Measurements from ENCODE around the gene NTN4. TPM values are rescaled to one million over a fixed set of nuclear protein-coding genes. Genes with fewer than 3 reads are reported as not detected.

The NTN4 gene
- polyA plus RNA-seq, 1 experiment: 582 TPM

- no peak for DNase-seq (ENCODE audit: low read depth)
- H3K27me3 ChIP-seq (ENCODE audit: control insufficient read depth, insufficient read depth, low read length): no peaks in the 10 kb centered on the region
- H3K36me3 ChIP-seq (ENCODE audit: control insufficient read depth, insufficient read depth, low read length): no peaks in the 10 kb centered on the region; the same call in 1 of the 2 replicates
- TF ChIP-seq CTCF (IDR thresholded peaks at IDR 0.05; ENCODE audit: insufficient read depth, low read depth, low read length): no peak
- ChIA-PET CTCF (no interaction called here), POLR2A (no interaction called here)
- H3K4me3 ChIP-seq (ENCODE audit: low read depth, low read length): no peak overlapping the region
These were observed 70.4 kb downstream of the NTN4 start for GRCh38 chr12:95720146-95720545.

GRCh38 chr12:95718772-95719171, 71.8 kb downstream of the NTN4 start:
- no peak for TF ChIP-seq CTCF (IDR thresholded peaks at IDR 0.05; ENCODE audit: insufficient read depth, low read depth, low read length)
- H3K36me3 ChIP-seq (ENCODE audit: control insufficient read depth, insufficient read depth, low read length): no peaks in the 10 kb centered on the region; the same call in 1 of the 2 replicates
- CTCF ChIA-PET: interaction anchor here (1.8 kb wide), 1 partner anchor 13 kb away, joined by 5 read pairs; no protein-coding TSS in a partner anchor
- no peak overlapping the region for H3K4me3 ChIP-seq (ENCODE audit: low read depth, low read length)
- POLR2A ChIA-PET: no interaction called here
- no peaks in the 10 kb centered on the region for H3K27me3 ChIP-seq (ENCODE audit: control insufficient read depth, insufficient read depth, low read length)
- DNase-seq (ENCODE audit: low read depth): no peak

GRCh38 chr12:95718006-95718431, 72.5 kb downstream of the NTN4 start:
- peaks cover 1% of the 10 kb centered on the region for H3K36me3 ChIP-seq (ENCODE audit: control insufficient read depth, insufficient read depth, low read length)
- ChIA-PET CTCF (interaction anchor here (1.8 kb wide), 1 partner anchor 12 kb away, joined by 5 read pairs; no protein-coding TSS in a partner anchor), POLR2A (no interaction called here)
- no peak for TF ChIP-seq CTCF (IDR thresholded peaks at IDR 0.05; ENCODE audit: insufficient read depth, low read depth, low read length)
- no peak for DNase-seq (ENCODE audit: low read depth)
- H3K4me3 ChIP-seq (ENCODE audit: low read depth, low read length): no peak overlapping the region
- H3K27me3 ChIP-seq (ENCODE audit: control insufficient read depth, insufficient read depth, low read length): no peaks in the 10 kb centered on the region

GRCh38 chr12:95717316-95717928, 73.1 kb downstream of the NTN4 start:
- no peak for DNase-seq (ENCODE audit: low read depth)
- Histone ChIP-seq H3K36me3 (ENCODE audit: control insufficient read depth, insufficient read depth, low read length) (peaks cover 2% of the 10 kb centered on the region), H3K4me3 (ENCODE audit: low read depth, low read length) (no peak overlapping the region), H3K27me3 (ENCODE audit: control insufficient read depth, insufficient read depth, low read length) (no peaks in the 10 kb centered on the region)
- POLR2A ChIA-PET: no interaction called here
- CTCF ChIA-PET: interaction anchor here (1.8 kb wide), 1 partner anchor 11 kb away, joined by 5 read pairs; no protein-coding TSS in a partner anchor
- TF ChIP-seq CTCF (IDR thresholded peaks at IDR 0.05; ENCODE audit: insufficient read depth, low read depth, low read length): no peak

- H3K27me3 ChIP-seq (ENCODE audit: control insufficient read depth, insufficient read depth, low read length): no peaks in the 10 kb centered on the region
- CTCF ChIA-PET: no interaction called here
- POLR2A ChIA-PET: no interaction called here
- TF ChIP-seq CTCF (IDR thresholded peaks at IDR 0.05; ENCODE audit: insufficient read depth, low read depth, low read length): no peak
- no peak overlapping the region for H3K4me3 ChIP-seq (ENCODE audit: low read depth, low read length)
- no peak for DNase-seq (ENCODE audit: low read depth)
- peaks cover 2% of the 10 kb centered on the region; the same call in 1 of the 2 replicates for H3K36me3 ChIP-seq (ENCODE audit: control insufficient read depth, insufficient read depth, low read length)
These were observed 75.4 kb downstream of the NTN4 start for GRCh38 chr12:95715177-95715576.
